ENCODE measurements around the gene MGA. TPM values are rescaled to one million over a fixed set of nuclear protein-coding genes. Genes with fewer than 3 reads are reported as not detected.

Gene MGA
- total and polyA plus RNA-seq, 2 of the 8 experiments (the other 6 are each of a cell fraction or from before 2014, with no cell fraction given), result 7.6 to 53.2 TPM

DNA sequence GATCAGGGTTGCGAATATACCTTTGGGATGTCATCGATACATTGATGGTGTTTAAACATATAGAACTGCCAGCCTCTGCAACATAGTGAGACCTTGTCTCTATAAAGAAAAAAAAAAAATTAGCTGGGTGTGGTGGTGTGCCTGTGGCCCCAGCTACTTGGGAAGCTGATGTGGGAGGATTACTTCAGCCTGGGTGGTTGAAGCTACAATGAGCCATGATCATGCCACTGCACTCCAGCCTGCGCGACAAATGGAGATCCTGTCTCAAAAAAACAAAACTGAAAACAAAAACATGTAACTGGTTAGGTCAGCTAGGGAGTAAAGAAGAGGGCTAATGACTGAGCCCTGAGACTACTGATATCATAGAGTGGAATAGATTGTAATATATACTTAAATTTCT is 30.7 kb upstream of the MGA start:
- H3K56ac ChIP-seq (replicated peaks; ENCODE audit: insufficient read length, low read depth, low read length), result no peak overlapping the region
- no peak overlapping the region for H3K18ac ChIP-seq (ENCODE audit: extremely low read depth, low read length)
- POLR2A ChIA-PET (ENCODE audit: partially characterized antibody), result interaction anchor here (0.6 to 2.2 kb wide), 2 partner anchors 36 to 48 kb away, joined by 3 to 8 read pairs; no protein-coding TSS in a partner anchor
- H3K79me1 ChIP-seq (ENCODE audit: low read depth, low read length), result no peaks in the 10 kb centered on the region
- H3K79me2 ChIP-seq (ENCODE audit: control insufficient read depth in 1 of 2, insufficient read depth in 2 of 2, low read length in 2 of 2), result peaks cover 0 to 41% of the 10 kb centered on the region in 2 experiments; a peak in 3 of 4 replicates
- H4K5ac ChIP-seq (ENCODE audit: insufficient read length, low read depth, low read length), result no peak overlapping the region
- no peak overlapping the region for H3K27ac ChIP-seq (ENCODE audit: low read depth, low read length)
- H2AK5ac ChIP-seq (ENCODE audit: low read depth, low read length), result no peak overlapping the region
- no peaks in the 10 kb centered on the region for H3K23me2 ChIP-seq (ENCODE audit: low read depth, low read length)
- no peaks in the 10 kb centered on the region for H4K20me1 ChIP-seq (replicated peaks in 1 of 2; ENCODE audit: control insufficient read depth in 1 of 2, insufficient read depth in 2 of 2, low read length in 2 of 2)
- no peak overlapping the region for H4K91ac ChIP-seq (replicated peaks; ENCODE audit: insufficient read length, low read length)
- WGBS, 2 experiments (ENCODE audit: extremely low coverage in 1 of 2, insufficient coverage in 1 of 2, insufficient read length in 1 of 2, insufficient replicate concordance in 2 of 2, low coverage in 1 of 2, low lambda C conversion rate in 2 of 2, missing lambda C conversion rate in 1 of 2), result 89% methylated on average over 4 of the region's 4 CpGs; no CpG with 5 or more reads in 1 of the 2 experiments
- no peak overlapping the region for H2BK12ac ChIP-seq (ENCODE audit: low read depth, low read length)
- no peak overlapping the region for H2BK20ac ChIP-seq (ENCODE audit: low read length)
- H3K4ac ChIP-seq (replicated peaks; ENCODE audit: insufficient read length, low read depth, low read length), result no peak overlapping the region
- FAIRE-seq (no peak), DNase-seq (ENCODE audit: low read depth in 1 of 2, low spot score in 2 of 2) (no peak)
- H2BK15ac ChIP-seq (ENCODE audit: low read length), result no peak overlapping the region
- no peak overlapping the region for H3K14ac ChIP-seq (ENCODE audit: insufficient read length)
- H3K23ac ChIP-seq (ENCODE audit: insufficient read length), result no peak overlapping the region
- H3K36me3 ChIP-seq (ENCODE audit: control insufficient read depth in 2 of 4, insufficient read depth in 4 of 4, low read length in 3 of 4), result no peaks in the 10 kb centered on the region
- no peaks in the 10 kb centered on the region for H3K27me3 ChIP-seq (replicated peaks in 1 of 4; ENCODE audit: control insufficient read depth in 3 of 4, extremely low read depth in 1 of 4, insufficient read depth in 3 of 4, low read length in 3 of 4)
- H3K4me1 ChIP-seq (replicated peaks in 1 of 4; ENCODE audit: control insufficient read depth in 3 of 4, insufficient read depth in 4 of 4, low read length in 3 of 4), result peaks cover 3 to 6% (median 5%) of the 10 kb centered on the region in 4 experiments; a peak in 6 of 7 replicates
- H2BK120ac ChIP-seq (replicated peaks; ENCODE audit: low read depth, low read length), result no peak overlapping the region
- H4K8ac ChIP-seq (ENCODE audit: extremely low read depth, insufficient read depth, low read length), result no peak overlapping the region
- no peak overlapping the region for H2AFZ ChIP-seq (ENCODE audit: low read length)
- CTCF ChIA-PET (ENCODE audit: partially characterized antibody), result interaction anchor here (0.6 kb wide), 1 partner anchor 438 kb away, joined by 3 read pairs; no protein-coding TSS in a partner anchor
- H3K9ac ChIP-seq (replicated peaks in 1 of 4; ENCODE audit: extremely low read depth in 1 of 4, low read depth in 3 of 4, low read length in 3 of 4), result no peak overlapping the region
- no peaks in the 10 kb centered on the region for H3K9me3 ChIP-seq (ENCODE audit: insufficient read depth in 2 of 2, low read depth in 1 of 2, low read length in 1 of 2)
- peak overlapping the region in 1 of 2 experiments; percentile 60; a peak in 2 of 4 replicates for H3K4me2 ChIP-seq (ENCODE audit: insufficient read depth in 1 of 2, low read depth in 2 of 2, low read length in 2 of 2)
- H2BK5ac ChIP-seq (ENCODE audit: low read depth, low read length), result no peak overlapping the region
- H3K4me3 ChIP-seq (ENCODE audit: extremely low read depth in 1 of 4, insufficient read depth in 2 of 4, low read depth in 3 of 4, low read length in 4 of 4), result no peak overlapping the region; a peak in 1 of 8 replicates
- TF ChIP-seq EZH2 (IDR thresholded peaks at IDR 0.05; ENCODE audit: low read depth, low read length, severe bottlenecking), result no peak
- no peak for TF ChIP-seq SIRT6 (IDR thresholded peaks at IDR 0.05; ENCODE audit: low read length)
- no peak for TF ChIP-seq KDM5A (IDR thresholded peaks at IDR 0.05; ENCODE audit: low read length)
- no peak for TF ChIP-seq ZNF274 (IDR thresholded peaks at IDR 0.05; ENCODE audit: borderline replicate concordance, extremely low read depth, low read length)
- no peak for TF ChIP-seq SIN3A (conservative IDR thresholded peaks at IDR 0.05 in 1 of 2, IDR thresholded peaks at IDR 0.05 in 1 of 2; ENCODE audit: low read depth in 1 of 2, low read length in 2 of 2)

Measured in H1 (cell line).